Ectodermal cell (in vitro differentiated cells): ENCODE results near the gene PPP2R2D.

Source experiments
- H3K27ac ChIP-seq: 2 replicates; pipeline ENCODE4 v1.7.0; 2013; ENCODE audit warnings: mild to moderate bottlenecking, low read depth, low read length; ENCODE audit not compliant: insufficient read depth, poor library complexity, severe bottlenecking
- H3K27me3 ChIP-seq: 2 replicates; pipeline ENCODE4 v1.7.0; 2013; ENCODE audit warnings: mild to moderate bottlenecking, low read length; ENCODE audit not compliant: insufficient read depth, control insufficient read depth, poor library complexity, severe bottlenecking
- H3K36me3 ChIP-seq: one replicate; pipeline ENCODE4 v1.7.0; 2013; ENCODE audit warnings: low read length; ENCODE audit not compliant: control insufficient read depth, insufficient read depth
- H3K4me1 ChIP-seq: one replicate; pipeline ENCODE4 v1.7.0; 2013; ENCODE audit warnings: low read length; ENCODE audit not compliant: control insufficient read depth, insufficient read depth
- H3K4me3 ChIP-seq: 2 replicates; pipeline ENCODE4 v1.7.0; 2013; ENCODE audit warnings: low read depth, low read length, control low read depth; ENCODE audit not compliant: insufficient read depth
- H3K9me3 ChIP-seq: 2 replicates; pipeline ENCODE4 v1.7.0; 2013; ENCODE audit warnings: mild to moderate bottlenecking, low read length, moderate library complexity; ENCODE audit not compliant: control insufficient read depth
- WGBS, 2 experiments: methylation state at CpG; one replicate each; pipeline ENCODE4 v1.1.7; 2013; ENCODE audit warnings: missing lambda C conversion rate in 2 of 2; 5-methylcytosine and 5-hydroxymethylcytosine counted together

PPP2R2D gene

GRCh38 chr10:132006966-132007365, 106.2 kb downstream of the PPP2R2D start:
- H3K27ac ChIP-seq, result no peak overlapping the region
- no peaks in the 10 kb centered on the region for H3K4me1 ChIP-seq
- WGBS, 2 experiments, result 49 to 51% methylated on average over 4 of the region's 4 CpGs
- no peaks in the 10 kb centered on the region for H3K36me3 ChIP-seq
- no peaks in the 10 kb centered on the region for H3K9me3 ChIP-seq
- no peak overlapping the region for H3K4me3 ChIP-seq
- no peaks in the 10 kb centered on the region for H3K27me3 ChIP-seq

- WGBS, 2 experiments, result 92 to 93% methylated on average over 10 of the region's 10 CpGs
- Histone ChIP-seq H3K4me1 (no peaks in the 10 kb centered on the region), H3K27me3 (no peaks in the 10 kb centered on the region), H3K4me3 (no peak overlapping the region), H3K9me3 (no peaks in the 10 kb centered on the region), H3K27ac (no peak overlapping the region), H3K36me3 (no peaks in the 10 kb centered on the region)
Observed at GRCh38 chr10:132007681-132008080, 106.9 kb downstream of the PPP2R2D start.
